Erythroblast (primary cell): ENCODE results near the gene GNAT1.
"Not testable (repeated sequence)": the region's sequence is repeated elsewhere in the genome, so short reads cannot be mapped to it uniquely, and the experiment has no call there.

Experiments
- GATA1 ChIP-seq: IDR thresholded peaks from 2 replicates; pipeline ENCODE4 v1.6.1; 2011; ENCODE audit warnings: low read depth, mild to moderate bottlenecking, control low read depth, low read length, moderate library complexity
- POLR2A ChIP-seq: IDR thresholded peaks from 2 replicates; pipeline ENCODE4 v1.6.1; 2011; ENCODE audit warnings: mild to moderate bottlenecking, low read length

DNA sequence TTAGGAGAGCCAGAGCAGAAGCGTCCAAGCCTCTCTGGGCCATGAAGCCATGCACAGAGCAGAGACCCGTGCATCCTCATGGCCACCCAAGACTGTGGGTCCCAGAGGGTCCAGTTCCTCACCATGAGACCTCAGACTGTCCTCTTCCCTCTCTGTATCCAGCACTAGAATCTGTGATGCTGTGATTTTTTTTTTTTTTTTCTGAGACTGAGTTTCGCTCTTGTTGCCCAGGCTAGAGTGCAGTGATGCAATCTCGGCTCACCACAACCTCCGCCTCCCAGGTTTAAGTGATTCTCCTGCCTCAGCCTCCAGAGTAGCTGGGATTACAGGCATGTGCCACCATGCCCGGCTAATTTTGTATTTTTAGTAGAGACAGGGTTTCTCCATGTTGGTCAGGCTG is 53.4 kb downstream of the GNAT1 start:
- TF ChIP-seq POLR2A, GATA1: not testable (repeated sequence)
